Measurements from ENCODE around the gene CLMN.
"Not testable (repeated sequence)": the region's sequence is repeated elsewhere in the genome, so short reads cannot be mapped to it uniquely, and the experiment has no call there.

- TF ChIP-seq, protein P1, sequence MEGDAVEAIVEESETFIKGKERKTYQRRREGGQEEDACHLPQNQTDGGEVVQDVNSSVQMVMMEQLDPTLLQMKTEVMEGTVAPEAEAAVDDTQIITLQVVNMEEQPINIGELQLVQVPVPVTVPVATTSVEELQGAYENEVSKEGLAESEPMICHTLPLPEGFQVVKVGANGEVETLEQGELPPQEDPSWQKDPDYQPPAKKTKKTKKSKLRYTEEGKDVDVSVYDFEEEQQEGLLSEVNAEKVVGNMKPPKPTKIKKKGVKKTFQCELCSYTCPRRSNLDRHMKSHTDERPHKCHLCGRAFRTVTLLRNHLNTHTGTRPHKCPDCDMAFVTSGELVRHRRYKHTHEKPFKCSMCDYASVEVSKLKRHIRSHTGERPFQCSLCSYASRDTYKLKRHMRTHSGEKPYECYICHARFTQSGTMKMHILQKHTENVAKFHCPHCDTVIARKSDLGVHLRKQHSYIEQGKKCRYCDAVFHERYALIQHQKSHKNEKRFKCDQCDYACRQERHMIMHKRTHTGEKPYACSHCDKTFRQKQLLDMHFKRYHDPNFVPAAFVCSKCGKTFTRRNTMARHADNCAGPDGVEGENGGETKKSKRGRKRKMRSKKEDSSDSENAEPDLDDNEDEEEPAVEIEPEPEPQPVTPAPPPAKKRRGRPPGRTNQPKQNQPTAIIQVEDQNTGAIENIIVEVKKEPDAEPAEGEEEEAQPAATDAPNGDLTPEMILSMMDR (IDR thresholded peaks at IDR 0.05): not testable (repeated sequence)
- TF ChIP-seq POLR2A (IDR thresholded peaks at IDR 0.05): not testable (repeated sequence)
These were observed 35.9 kb downstream of the CLMN start for GRCh38 chr14:95283802-95284201.

Data from prostate gland (tissue), 2 donors.